Thymus (tissue), 11 donors: ENCODE results near the gene FREM3. TPM values are rescaled to one million over a fixed set of nuclear protein-coding genes. Genes with fewer than 3 reads are reported as not detected.
"Not testable (repeated sequence)": the region's sequence is repeated elsewhere in the genome, so short reads cannot be mapped to it uniquely, and the experiment has no call there.

ENCODE experiments used
- DNase-seq, 9 donors: peaks; one replicate each; pipeline ENCODE4 v3.0.0-alpha.2; 2013; ENCODE audit warnings: low spot score in 9 of 9, low read depth in 6 of 9, missing footprints in 1 of 9
- H3K27ac ChIP-seq, 2 donors: one replicate each; pipeline ENCODE4 v1.5.1; 2013; ENCODE audit warnings: control low read depth in 1 of 2, low read depth in 1 of 2, low read length in 1 of 2, mild to moderate bottlenecking in 1 of 2, moderate library complexity in 1 of 2
- H3K27me3 ChIP-seq, 2 donors: one replicate each; pipeline ENCODE4 v1.5.1; 2013; ENCODE audit warnings: low read length in 1 of 2; ENCODE audit not compliant: control insufficient read depth in 2 of 2, insufficient read depth in 1 of 2
- H3K36me3 ChIP-seq, 2 donors: one replicate each; pipeline ENCODE4 v1.5.1; 2013; ENCODE audit warnings: low read length in 1 of 2, mild to moderate bottlenecking in 1 of 2, moderate library complexity in 1 of 2; ENCODE audit not compliant: control insufficient read depth in 2 of 2, insufficient read depth in 2 of 2
- H3K4me1 ChIP-seq, 2 donors: one replicate each; pipeline ENCODE4 v1.5.1; 2013; ENCODE audit warnings: low read length in 2 of 2; ENCODE audit not compliant: control insufficient read depth in 2 of 2, insufficient read depth in 2 of 2
- H3K4me3 ChIP-seq, 2 donors: one replicate each; pipeline ENCODE4 v1.5.1; 2013; ENCODE audit warnings: low read length in 2 of 2, control low read depth in 1 of 2, mild to moderate bottlenecking in 1 of 2
- H3K9me3 ChIP-seq, 2 donors: one replicate each; pipeline ENCODE4 v1.5.1; 2013; ENCODE audit warnings: low read length in 1 of 2, mild to moderate bottlenecking in 1 of 2; ENCODE audit not compliant: control insufficient read depth in 2 of 2, insufficient read depth in 1 of 2
- WGBS: extraction: QIAGEN DNeasy Blood & Tissue Kit; methylation state at CpG from one replicate; pipeline ENCODE4 v1.1.7; 2013; 5-methylcytosine and 5-hydroxymethylcytosine counted together
- polyA plus RNA-seq: library from polyadenylated mRNA; stranded (reverse); fragments of 200-250 nt; gene quantifications from one replicate; pipeline ENCODE4 v1.2.3, GENCODE V29; 2013
- total RNA-seq: library from RNA; stranded (reverse); fragments of 120-200 nt; gene quantifications from one replicate; pipeline ENCODE4 v1.2.4, GENCODE V29; 2013
- donor health status: healthy.

FREM3 gene
- total and polyA plus RNA-seq, 2 donors: 0.23 to 0.71 TPM

GRCh38 chr4:143538979-143539669 lies 161.4 kb downstream of the FREM3 start:
- Histone ChIP-seq H3K4me3 (no peak overlapping the region), H3K27ac (no peak overlapping the region), H3K4me1 (no peaks in the 10 kb centered on the region), H3K27me3 (no peaks in the 10 kb centered on the region), H3K36me3 (peaks cover 21 to 89% of the 10 kb centered on the region in 2 donors), H3K9me3 (no peaks in the 10 kb centered on the region)
- 99% methylated on average over 4 of the region's 4 CpGs for WGBS
- no peak for DNase-seq

GRCh38 chr4:143531788-143532491 lies 168.5 kb downstream of the FREM3 start:
- Histone ChIP-seq H3K36me3 (peaks cover 33 to 83% of the 10 kb centered on the region in 2 donors), H3K27ac (no peak overlapping the region), H3K4me1 (no peaks in the 10 kb centered on the region), H3K9me3 (no peaks in the 10 kb centered on the region), H3K4me3 (no peak overlapping the region), H3K27me3 (no peaks in the 10 kb centered on the region)
- DNase-seq: no peak
- WGBS: 96% methylated on average over 2 of the region's 2 CpGs

GRCh38 chr4:143531380-143531779 lies 169.1 kb downstream of the FREM3 start:
- no peaks in the 10 kb centered on the region for H3K9me3 ChIP-seq
- peaks cover 28 to 82% of the 10 kb centered on the region in 2 donors for H3K36me3 ChIP-seq
- WGBS: 95% methylated on average over 1 of the region's 1 CpG
- H3K27ac ChIP-seq: no peak overlapping the region
- H3K27me3 ChIP-seq: no peaks in the 10 kb centered on the region
- DNase-seq: peak in 1 of 9 donors; percentile 11
- H3K4me1 ChIP-seq: no peaks in the 10 kb centered on the region
- H3K4me3 ChIP-seq: no peak overlapping the region

- DNase-seq, H3K9me3 ChIP-seq, H3K4me3 ChIP-seq, H3K4me1 ChIP-seq, H3K27me3 ChIP-seq, H3K27ac ChIP-seq: not testable (repeated sequence)
- 98% methylated on average over 4 of the region's 4 CpGs for WGBS
- H3K36me3 ChIP-seq: peaks cover 27 to 81% of the 10 kb centered on the region in 2 donors
Observed at GRCh38 chr4:143528046-143528445, 172.4 kb downstream of the FREM3 start.

Other genes starting within 250 kb of the FREM3 start
- gene SMARCA5, start 187.0 kb downstream of the FREM3 start, total RNA-seq: 69.3 TPM
- 26.4 TPM for gene SMARCA5, start 187.0 kb downstream of the FREM3 start, polyA plus RNA-seq
- 3.1 TPM for gene GYPE, start 204.9 kb upstream of the FREM3 start, total RNA-seq
- gene GYPE, start 204.9 kb upstream of the FREM3 start, polyA plus RNA-seq: 1.8 TPM